ENCODE data around the gene ELF5.

Gene ELF5

GRCh38 chr11:34505874-34506273 is 7.7 kb downstream of the ELF5 start:
- Histone ChIP-seq H3K27ac (replicated peaks) (no peak overlapping the region), H3K4me3 (replicated peaks; ENCODE audit: insufficient read depth, low read length) (no peak overlapping the region), H3K27me3 (ENCODE audit: insufficient read depth, poor library complexity, severe bottlenecking) (no peaks in the 10 kb centered on the region)
- DNase-seq (ENCODE audit: low read depth in 1 of 2, low spot score in 1 of 2): no peak
- TF ChIP-seq GABPA (IDR thresholded peaks at IDR 0.05; ENCODE audit: low read depth): no peak
- TF ChIP-seq REST (IDR thresholded peaks at IDR 0.05; ENCODE audit: insufficient replicate concordance, low read depth): no peak
- TF ChIP-seq CTCF (IDR thresholded peaks at IDR 0.05; ENCODE audit: insufficient read depth, low read length): no peak
- TF ChIP-seq POLR2AphosphoS5 (IDR thresholded peaks at IDR 0.05; ENCODE audit: low read depth): no peak
- no peak for TF ChIP-seq SPI1 (IDR thresholded peaks at IDR 0.05; ENCODE audit: borderline replicate concordance, low read depth)

GRCh38 chr11:34502949-34503348 is 10.6 kb downstream of the ELF5 start:
- TF ChIP-seq CTCF (IDR thresholded peaks at IDR 0.05; ENCODE audit: insufficient read depth, low read length) (no peak), POLR2AphosphoS5 (IDR thresholded peaks at IDR 0.05; ENCODE audit: low read depth) (no peak), GABPA (IDR thresholded peaks at IDR 0.05; ENCODE audit: low read depth) (no peak), SPI1 (IDR thresholded peaks at IDR 0.05; ENCODE audit: borderline replicate concordance, low read depth) (no peak), REST (IDR thresholded peaks at IDR 0.05; ENCODE audit: insufficient replicate concordance, low read depth) (no peak)
- DNase-seq (ENCODE audit: low read depth in 1 of 2, low spot score in 1 of 2): no peak
- Histone ChIP-seq H3K27ac (replicated peaks) (no peak overlapping the region), H3K4me3 (replicated peaks; ENCODE audit: insufficient read depth, low read length) (no peak overlapping the region), H3K27me3 (ENCODE audit: insufficient read depth, poor library complexity, severe bottlenecking) (no peaks in the 10 kb centered on the region)

- no peak for TF ChIP-seq POLR2AphosphoS5 (IDR thresholded peaks at IDR 0.05; ENCODE audit: low read depth)
- TF ChIP-seq CTCF (IDR thresholded peaks at IDR 0.05; ENCODE audit: insufficient read depth, low read length): no peak
- no peak for TF ChIP-seq REST (IDR thresholded peaks at IDR 0.05; ENCODE audit: insufficient replicate concordance, low read depth)
- TF ChIP-seq GABPA (IDR thresholded peaks at IDR 0.05; ENCODE audit: low read depth): no peak
- TF ChIP-seq SPI1 (IDR thresholded peaks at IDR 0.05; ENCODE audit: borderline replicate concordance, low read depth): no peak
- Histone ChIP-seq H3K27ac (replicated peaks) (no peak overlapping the region), H3K27me3 (ENCODE audit: insufficient read depth, poor library complexity, severe bottlenecking) (no peaks in the 10 kb centered on the region), H3K4me3 (replicated peaks; ENCODE audit: insufficient read depth, low read length) (no peak overlapping the region)
- no peak for DNase-seq (ENCODE audit: low read depth in 1 of 2, low spot score in 1 of 2)
These were observed 11.6 kb downstream of the ELF5 start for GRCh38 chr11:34501949-34502348.

All from HL-60 (cell line).